Endothelial cell of umbilical vein (primary cell): ENCODE results near the gene OR13D1.

Experiments
- CTCF ChIP-seq, 2 donors: IDR thresholded peaks; 1 replicate in 1 of 2; 2 replicates in 1 of 2; pipeline ENCODE4 v1.5.1; 2011; ENCODE audit warnings: low read length in 2 of 2, mild to moderate bottlenecking in 2 of 2, moderate library complexity in 2 of 2, control low read depth in 1 of 2, inconsistent platforms in 1 of 2, low read depth in 1 of 2; ENCODE audit not compliant: insufficient read depth in 1 of 2; ENCODE audit errors: extremely low read depth in 1 of 2
- EZH2 ChIP-seq: IDR thresholded peaks from 2 replicates; pipeline ENCODE4 v1.6.1; 2012; ENCODE audit warnings: borderline replicate concordance, low read depth, mild to moderate bottlenecking, moderate library complexity, low read length, inconsistent platforms; ENCODE audit not compliant: severe bottlenecking
- FOS ChIP-seq: IDR thresholded peaks from 2 replicates; pipeline ENCODE4 v1.6.1; 2011; ENCODE audit warnings: mild to moderate bottlenecking, low read length, moderate library complexity, borderline replicate concordance; ENCODE audit not compliant: insufficient read depth
- MAX ChIP-seq: IDR thresholded peaks from 2 replicates; pipeline ENCODE4 v1.6.1; 2011; ENCODE audit not compliant: insufficient read depth, insufficient read length
- POLR2A ChIP-seq: IDR thresholded peaks from 2 replicates; pipeline ENCODE4 v1.6.1; 2012; ENCODE audit warnings: low read depth, mild to moderate bottlenecking, control low read depth, low read length
- POLR2AphosphoS5 ChIP-seq: IDR thresholded peaks from 2 replicates; pipeline ENCODE4 v1.6.1; 2012; ENCODE audit warnings: low read depth, mild to moderate bottlenecking, control low read depth, low read length, moderate library complexity; ENCODE audit not compliant: insufficient read depth

- TF ChIP-seq POLR2A (no peak), CTCF (IDR thresholded peaks at IDR 0.05; ENCODE audit: extremely low read depth in 1 of 2, insufficient read depth in 1 of 2, low read depth in 1 of 2, low read length in 2 of 2) (peak; percentile 44 to 56), EZH2 (no peak), POLR2AphosphoS5 (no peak), FOS (no peak), MAX (no peak)
These were observed 49.2 kb downstream of the OR13D1 start for GRCh38 chr9:104743376-104743985.
